A549 (cell line): ENCODE measurements around the gene IGSF23.

ENCODE experiments used
- BHLHE40 ChIP-seq: IDR thresholded peaks from 2 replicates; pipeline ENCODE4 v1.6.1; 2012; ENCODE audit warnings: low read depth, low read length, inconsistent platforms
- CBX8 ChIP-seq: fragments of 200-600 bp; sonication (generic); IDR thresholded peaks from 2 replicates; pipeline ENCODE4 v1.6.1; 2016
- ESRRA ChIP-seq: fragments of 150-350 bp; IDR thresholded peaks from 2 replicates; pipeline ENCODE4 v1.6.1; 2014; ENCODE audit warnings: mild to moderate bottlenecking, low read length, borderline replicate concordance
- KDM5A ChIP-seq: fragments of 200-600 bp; sonication (generic); IDR thresholded peaks from 2 replicates; pipeline ENCODE4 v1.6.1; 2016; ENCODE audit warnings: antibody characterized with exemption, mild to moderate bottlenecking
- POLR2A ChIP-seq: IDR thresholded peaks from 2 replicates; pipeline ENCODE4 v1.6.1; 2012; ENCODE audit warnings: mild to moderate bottlenecking, low read length
- SREBF2 ChIP-seq: fragments of 450-650 bp; IDR thresholded peaks from 2 replicates; pipeline ENCODE4 v1.6.1; 2014; ENCODE audit warnings: mild to moderate bottlenecking, moderate library complexity
- TF ChIP-seq, protein P1 (sequence below): fragments of 200-600 bp; sonication (generic); IDR thresholded peaks from 2 replicates; pipeline ENCODE4 v1.6.1; 2016; ENCODE audit warnings: antibody characterized with exemption, mild to moderate bottlenecking, moderate library complexity
- TF ChIP-seq, protein P2 (sequence below): fragments of >200 bp; sonication (Bioruptor Twin); formaldehyde crosslinking; IDR thresholded peaks from 3 replicates; pipeline ENCODE4 v1.5.1; 2016
- TF ChIP-seq, protein P3 (sequence below): fragments of >200 bp; sonication (Bioruptor Twin); formaldehyde crosslinking; IDR thresholded peaks from 3 replicates; pipeline ENCODE4 v1.6.1; 2016
- TF ChIP-seq, protein P4 (sequence below): IDR thresholded peaks from 2 replicates; pipeline ENCODE4 v1.6.1; 2012

DNA sequence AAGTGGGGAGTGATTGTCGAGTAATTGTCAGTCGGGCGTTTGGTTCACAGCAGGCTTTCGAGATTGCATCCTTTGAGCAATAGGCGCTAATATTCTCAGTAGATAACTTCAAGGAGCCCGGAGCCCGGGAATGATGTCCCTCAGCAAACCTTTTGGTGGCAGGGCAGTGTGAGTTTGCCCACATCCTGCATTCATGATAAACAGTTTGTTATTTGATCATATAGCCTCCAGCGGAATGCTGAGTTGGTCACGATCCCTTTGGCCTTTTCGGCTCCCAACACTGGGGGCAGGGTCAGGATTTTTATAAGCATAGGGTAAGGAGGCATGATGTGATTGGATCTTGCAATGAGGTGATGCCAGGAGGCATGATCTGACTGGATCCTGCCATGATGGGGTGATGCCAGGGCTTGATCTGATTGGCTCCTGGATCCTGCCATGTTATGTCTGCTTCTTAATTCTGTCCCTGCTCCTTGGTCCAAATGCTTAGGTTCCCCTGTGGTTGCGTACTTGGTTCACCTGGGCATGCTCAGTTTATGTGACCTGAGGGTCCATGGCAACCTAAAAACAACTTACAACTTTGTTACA lies 38.2 kb upstream of the IGSF23 start:
- TF ChIP-seq KDM5A = no peak
- TF ChIP-seq, protein P1, sequence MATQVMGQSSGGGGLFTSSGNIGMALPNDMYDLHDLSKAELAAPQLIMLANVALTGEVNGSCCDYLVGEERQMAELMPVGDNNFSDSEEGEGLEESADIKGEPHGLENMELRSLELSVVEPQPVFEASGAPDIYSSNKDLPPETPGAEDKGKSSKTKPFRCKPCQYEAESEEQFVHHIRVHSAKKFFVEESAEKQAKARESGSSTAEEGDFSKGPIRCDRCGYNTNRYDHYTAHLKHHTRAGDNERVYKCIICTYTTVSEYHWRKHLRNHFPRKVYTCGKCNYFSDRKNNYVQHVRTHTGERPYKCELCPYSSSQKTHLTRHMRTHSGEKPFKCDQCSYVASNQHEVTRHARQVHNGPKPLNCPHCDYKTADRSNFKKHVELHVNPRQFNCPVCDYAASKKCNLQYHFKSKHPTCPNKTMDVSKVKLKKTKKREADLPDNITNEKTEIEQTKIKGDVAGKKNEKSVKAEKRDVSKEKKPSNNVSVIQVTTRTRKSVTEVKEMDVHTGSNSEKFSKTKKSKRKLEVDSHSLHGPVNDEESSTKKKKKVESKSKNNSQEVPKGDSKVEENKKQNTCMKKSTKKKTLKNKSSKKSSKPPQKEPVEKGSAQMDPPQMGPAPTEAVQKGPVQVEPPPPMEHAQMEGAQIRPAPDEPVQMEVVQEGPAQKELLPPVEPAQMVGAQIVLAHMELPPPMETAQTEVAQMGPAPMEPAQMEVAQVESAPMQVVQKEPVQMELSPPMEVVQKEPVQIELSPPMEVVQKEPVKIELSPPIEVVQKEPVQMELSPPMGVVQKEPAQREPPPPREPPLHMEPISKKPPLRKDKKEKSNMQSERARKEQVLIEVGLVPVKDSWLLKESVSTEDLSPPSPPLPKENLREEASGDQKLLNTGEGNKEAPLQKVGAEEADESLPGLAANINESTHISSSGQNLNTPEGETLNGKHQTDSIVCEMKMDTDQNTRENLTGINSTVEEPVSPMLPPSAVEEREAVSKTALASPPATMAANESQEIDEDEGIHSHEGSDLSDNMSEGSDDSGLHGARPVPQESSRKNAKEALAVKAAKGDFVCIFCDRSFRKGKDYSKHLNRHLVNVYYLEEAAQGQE = no peak
- no peak for TF ChIP-seq CBX8
- no peak for TF ChIP-seq BHLHE40
- TF ChIP-seq, protein P2, sequence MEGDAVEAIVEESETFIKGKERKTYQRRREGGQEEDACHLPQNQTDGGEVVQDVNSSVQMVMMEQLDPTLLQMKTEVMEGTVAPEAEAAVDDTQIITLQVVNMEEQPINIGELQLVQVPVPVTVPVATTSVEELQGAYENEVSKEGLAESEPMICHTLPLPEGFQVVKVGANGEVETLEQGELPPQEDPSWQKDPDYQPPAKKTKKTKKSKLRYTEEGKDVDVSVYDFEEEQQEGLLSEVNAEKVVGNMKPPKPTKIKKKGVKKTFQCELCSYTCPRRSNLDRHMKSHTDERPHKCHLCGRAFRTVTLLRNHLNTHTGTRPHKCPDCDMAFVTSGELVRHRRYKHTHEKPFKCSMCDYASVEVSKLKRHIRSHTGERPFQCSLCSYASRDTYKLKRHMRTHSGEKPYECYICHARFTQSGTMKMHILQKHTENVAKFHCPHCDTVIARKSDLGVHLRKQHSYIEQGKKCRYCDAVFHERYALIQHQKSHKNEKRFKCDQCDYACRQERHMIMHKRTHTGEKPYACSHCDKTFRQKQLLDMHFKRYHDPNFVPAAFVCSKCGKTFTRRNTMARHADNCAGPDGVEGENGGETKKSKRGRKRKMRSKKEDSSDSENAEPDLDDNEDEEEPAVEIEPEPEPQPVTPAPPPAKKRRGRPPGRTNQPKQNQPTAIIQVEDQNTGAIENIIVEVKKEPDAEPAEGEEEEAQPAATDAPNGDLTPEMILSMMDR = no peak
- TF ChIP-seq ESRRA = no peak
- TF ChIP-seq, protein P3, sequence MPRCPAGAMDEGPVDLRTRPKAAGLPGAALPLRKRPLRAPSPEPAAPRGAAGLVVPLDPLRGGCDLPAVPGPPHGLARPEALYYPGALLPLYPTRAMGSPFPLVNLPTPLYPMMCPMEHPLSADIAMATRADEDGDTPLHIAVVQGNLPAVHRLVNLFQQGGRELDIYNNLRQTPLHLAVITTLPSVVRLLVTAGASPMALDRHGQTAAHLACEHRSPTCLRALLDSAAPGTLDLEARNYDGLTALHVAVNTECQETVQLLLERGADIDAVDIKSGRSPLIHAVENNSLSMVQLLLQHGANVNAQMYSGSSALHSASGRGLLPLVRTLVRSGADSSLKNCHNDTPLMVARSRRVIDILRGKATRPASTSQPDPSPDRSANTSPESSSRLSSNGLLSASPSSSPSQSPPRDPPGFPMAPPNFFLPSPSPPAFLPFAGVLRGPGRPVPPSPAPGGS = no peak
- TF ChIP-seq SREBF2 = no peak
- no peak for TF ChIP-seq POLR2A
- TF ChIP-seq, protein P4, sequence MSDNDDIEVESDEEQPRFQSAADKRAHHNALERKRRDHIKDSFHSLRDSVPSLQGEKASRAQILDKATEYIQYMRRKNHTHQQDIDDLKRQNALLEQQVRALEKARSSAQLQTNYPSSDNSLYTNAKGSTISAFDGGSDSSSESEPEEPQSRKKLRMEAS = no peak
